GM21528 (cell line): Measurements from ENCODE around the gene ART5.
"Not testable (repeated sequence)": the region's sequence is repeated elsewhere in the genome, so short reads cannot be mapped to it uniquely, and the experiment has no call there.

Source experiments
- ATAC-seq: cut with Tn5 transposase; IDR thresholded peaks from one replicate; pipeline ENCODE4 v1.9.1; 2021; ENCODE audit warnings: mild to moderate bottlenecking, moderate library complexity; ENCODE audit not compliant: unreplicated experiment, low FRiP score

The ART5 gene

DNA sequence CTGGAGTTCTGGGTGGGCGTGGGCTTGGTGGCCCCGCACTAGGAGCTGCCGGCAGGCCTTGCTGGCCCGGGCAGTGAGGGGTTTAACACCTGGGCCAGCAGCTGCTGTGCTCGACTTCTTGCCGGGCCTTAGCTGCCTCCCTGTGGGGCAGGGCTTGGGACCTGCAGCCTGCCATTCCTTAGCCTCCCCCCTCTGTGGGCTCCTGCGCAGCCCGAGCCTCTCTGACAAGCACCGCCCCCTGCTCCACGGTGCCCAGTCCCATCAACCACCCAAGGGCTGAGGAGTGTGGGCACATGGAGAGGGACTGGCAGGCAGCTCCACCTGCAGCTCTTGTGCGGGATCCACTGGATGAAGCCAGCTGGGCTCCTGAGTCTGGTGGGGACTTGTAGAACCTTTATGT, 53.0 kb downstream of the ART5 start:
- ATAC-seq: not testable (repeated sequence)
